ENCODE data around the gene CACNG3. TPM values are rescaled to one million over a fixed set of nuclear protein-coding genes. Genes with fewer than 3 reads are reported as not detected.

CACNG3 gene
- total RNA-seq, 1 donor from 2014 or later = not detected

- no peak for DNase-seq (ENCODE audit: low read depth in 2 of 2)
Measured at GRCh38 chr16:24396350-24397271, 140.5 kb downstream of the CACNG3 start.

GRCh38 chr16:24409045-24409444 is 152.9 kb downstream of the CACNG3 start:
- DNase-seq (ENCODE audit: low read depth in 2 of 2) = no peak
